Aorta (tissue), 5 donors: ENCODE measurements around the gene ITFG2. TPM values are rescaled to one million over a fixed set of nuclear protein-coding genes. Genes with fewer than 3 reads are reported as not detected.

Experiments
- ATAC-seq: fragments of 200-7000 bp; cut with Tn5 transposase; one replicate; pipeline ENCODE4 v1.9.1; 2022; ENCODE audit warnings: moderate library complexity; ENCODE audit not compliant: low FRiP score
- DNase-seq, 2 donors: peaks; one replicate each; pipeline ENCODE4 v3.0.0-alpha.2; 2020
- H3K27ac ChIP-seq, 2 donors: one replicate each; pipeline ENCODE4 v1.5.1; 2013; ENCODE audit warnings: low read length in 2 of 2, mild to moderate bottlenecking in 2 of 2, moderate library complexity in 2 of 2, control low read depth in 1 of 2, inconsistent platforms in 1 of 2, low read depth in 1 of 2
- H3K27me3 ChIP-seq, 2 donors: one replicate each; pipeline ENCODE4 v1.6.1; 2013; ENCODE audit warnings: control low read depth in 1 of 2, low read length in 1 of 2, mild to moderate bottlenecking in 1 of 2, moderate library complexity in 1 of 2; ENCODE audit not compliant: insufficient read depth in 2 of 2, control insufficient read depth in 1 of 2
- H3K36me3 ChIP-seq, 2 donors: one replicate each; pipeline ENCODE4 v1.6.1; 2013; ENCODE audit warnings: control low read depth in 1 of 2, low read length in 1 of 2, mild to moderate bottlenecking in 1 of 2; ENCODE audit not compliant: insufficient read depth in 2 of 2, control insufficient read depth in 1 of 2
- H3K4me1 ChIP-seq, 2 donors: one replicate each; pipeline ENCODE4 v1.6.1; 2013; ENCODE audit warnings: low read length in 2 of 2, control low read depth in 1 of 2, mild to moderate bottlenecking in 1 of 2, moderate library complexity in 1 of 2; ENCODE audit not compliant: insufficient read depth in 2 of 2, control insufficient read depth in 1 of 2
- H3K4me3 ChIP-seq, 2 donors: one replicate each; pipeline ENCODE4 v1.5.1; 2013; ENCODE audit warnings: low read length in 2 of 2, control low read depth in 1 of 2, mild to moderate bottlenecking in 1 of 2
- H3K9me3 ChIP-seq: one replicate; pipeline ENCODE4 v1.6.1; 2013; ENCODE audit warnings: mild to moderate bottlenecking, low read length; ENCODE audit not compliant: control insufficient read depth
- WGBS, 2 donors: extraction: QIAGEN DNeasy Blood & Tissue Kit; methylation state at CpG; one replicate each; pipeline ENCODE4 v1.1.7; 2013; 5-methylcytosine and 5-hydroxymethylcytosine counted together
- intact Hi-C, 2 donors: fragments of 100-400 bp; cut with DNase I; formaldehyde crosslinking; loops; one replicate each; pipeline versions ENCODE4 v1.14.2 to v1.15.0; 2022
- polyA plus RNA-seq, 2 donors: library from polyadenylated mRNA; stranded (reverse); fragments of 200-250 nt; gene quantifications; one replicate each; pipeline ENCODE4 v1.2.3, GENCODE V29; 2013
- total RNA-seq, 2 donors: library from RNA; stranded (reverse); fragmentation: NEBNext Ultra II Directional; extraction: Animal tissue kit (Norgen Biotek cat#: 25700); gene quantifications; one replicate each; pipeline ENCODE4 v1.2.1, GENCODE V29; 2021
- donor health status: healthy with polysubstance abuse.
- donor health status: Bipolar disorder and iron deficiency.
- donor health status: DM: no; HTN: no; CAD: no.
- donor health status: DM: no; HTN: no; CAD: no.
- donor health status: DM: yes; HTN: yes; CAD: no.

The ITFG2 gene
- total and polyA plus RNA-seq, 4 donors, result 5.9 to 43.7 (median 28.6) TPM

DNA sequence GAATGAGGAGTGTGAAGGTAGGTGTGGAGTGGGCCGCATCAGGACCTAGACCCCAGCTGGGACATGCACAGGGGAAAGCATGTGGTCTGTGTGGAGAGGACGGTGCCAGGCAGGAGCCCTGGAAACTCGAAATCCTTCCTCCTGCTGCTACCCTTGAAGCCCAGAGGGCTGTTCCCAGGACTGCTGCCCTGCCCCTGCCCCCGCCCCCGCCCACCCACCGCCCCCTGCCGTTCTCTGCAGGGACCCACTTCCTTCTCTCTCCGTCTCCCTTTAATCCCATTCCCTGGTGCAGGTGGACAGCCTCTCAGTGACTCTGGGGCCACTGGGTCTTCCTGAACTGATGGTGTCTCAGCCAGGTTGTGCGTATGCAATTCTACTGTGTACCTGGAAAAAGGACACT is 8.0 kb downstream of the ITFG2 start:
- no peak overlapping the region for H3K27ac ChIP-seq
- ATAC-seq (no peak), DNase-seq (no peak)
- intact Hi-C loops, result no loop called here
- no peaks in the 10 kb centered on the region for H3K9me3 ChIP-seq
- H3K4me3 ChIP-seq, result no peak overlapping the region
- H3K4me1 ChIP-seq, result no peaks in the 10 kb centered on the region
- H3K36me3 ChIP-seq, result peaks cover 9 to 17% of the 10 kb centered on the region in 2 donors
- no peaks in the 10 kb centered on the region for H3K27me3 ChIP-seq
- 70 to 79% methylated on average over 9 of the region's 9 CpGs for WGBS, 2 donors

DNA sequence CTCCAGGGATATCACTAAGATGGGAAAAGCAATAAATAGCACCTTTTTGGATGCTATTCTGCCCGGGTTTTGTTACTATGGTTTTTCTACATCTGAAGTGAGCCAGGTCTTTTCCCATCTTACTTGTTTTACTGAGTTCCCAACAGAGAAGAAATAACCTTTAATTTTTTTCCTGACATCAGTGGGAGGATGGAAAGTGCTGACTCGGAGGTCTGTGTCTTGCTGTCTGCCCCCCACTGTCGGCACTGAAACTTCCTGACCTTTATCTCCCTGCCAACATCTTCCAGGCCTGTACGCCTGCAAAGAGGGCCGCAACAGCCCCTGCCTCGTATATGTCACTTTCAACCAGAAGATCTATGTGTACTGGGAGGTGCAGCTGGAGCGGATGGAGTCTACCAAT is 11.0 kb downstream of the ITFG2 start:
- Histone ChIP-seq H3K4me3 (no peak overlapping the region), H3K4me1 (no peaks in the 10 kb centered on the region), H3K27me3 (no peaks in the 10 kb centered on the region), H3K9me3 (no peaks in the 10 kb centered on the region), H3K36me3 (peaks cover 9 to 15% of the 10 kb centered on the region in 2 donors), H3K27ac (no peak overlapping the region)
- WGBS, 2 donors, result 63 to 69% methylated on average over 7 of the region's 7 CpGs
- ATAC-seq (no peak), DNase-seq (no peak)
- intact Hi-C loops, result no loop called here

DNA sequence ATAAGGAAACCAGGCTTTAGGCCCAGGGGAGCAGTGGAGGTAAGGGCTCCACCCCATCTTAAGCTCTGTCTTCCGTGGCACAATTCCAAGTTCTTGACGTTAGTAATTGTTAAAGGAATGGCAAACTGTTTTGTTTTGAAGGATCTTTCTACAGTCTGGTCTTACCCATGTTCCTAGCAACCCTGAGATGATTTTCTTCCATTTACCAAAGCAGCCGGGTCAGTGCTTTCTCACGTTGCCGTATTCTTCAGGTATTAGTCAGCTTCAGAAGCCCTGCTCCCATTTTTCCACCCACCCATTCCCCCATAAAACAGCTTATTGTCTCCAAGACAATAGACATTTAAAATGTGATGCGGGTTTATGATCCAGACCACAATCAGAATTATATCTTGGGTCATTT is 12.1 kb downstream of the ITFG2 start:
- Histone ChIP-seq H3K27me3 (no peaks in the 10 kb centered on the region), H3K36me3 (peaks cover 9 to 15% of the 10 kb centered on the region in 2 donors), H3K27ac (no peak overlapping the region), H3K9me3 (no peaks in the 10 kb centered on the region), H3K4me1 (no peaks in the 10 kb centered on the region), H3K4me3 (no peak overlapping the region)
- ATAC-seq (no peak), DNase-seq (no peak)
- WGBS, 2 donors, result 75 to 79% methylated on average over 6 of the region's 6 CpGs
- intact Hi-C loops, result no loop called here

GRCh38 chr12:2825132-2825531 is 12.7 kb downstream of the ITFG2 start:
- intact Hi-C loops, result no loop called here
- 77 to 84% methylated on average over 4 of the region's 4 CpGs for WGBS, 2 donors

GRCh38 chr12:2826036-2826435 is 13.6 kb downstream of the ITFG2 start:
- Histone ChIP-seq H3K4me1 (no peaks in the 10 kb centered on the region), H3K36me3 (peaks cover 9 to 12% of the 10 kb centered on the region in 2 donors), H3K27ac (no peak overlapping the region), H3K27me3 (no peaks in the 10 kb centered on the region), H3K4me3 (no peak overlapping the region), H3K9me3 (no peaks in the 10 kb centered on the region)
- DNase-seq (no peak), ATAC-seq (no peak)
- intact Hi-C loops, result no loop called here
- 95 to 97% methylated on average over 3 of the region's 3 CpGs for WGBS, 2 donors

More at GRCh38 chr12:2825132-2825531, 12.7 kb downstream of the ITFG2 start:
- no peaks in the 10 kb centered on the region for H3K27me3 ChIP-seq
- peaks cover 9 to 15% of the 10 kb centered on the region in 2 donors for H3K36me3 ChIP-seq
- no peak overlapping the region for H3K4me3 ChIP-seq
- no peak for ATAC-seq
- H3K9me3 ChIP-seq, result no peaks in the 10 kb centered on the region
- H3K4me1 ChIP-seq, result no peaks in the 10 kb centered on the region
- DNase-seq, result no peak
- H3K27ac ChIP-seq, result no peak overlapping the region

GRCh38 chr12:2826721-2827515 is 14.4 kb downstream of the ITFG2 start:
- H3K4me1 ChIP-seq, result no peaks in the 10 kb centered on the region
- ATAC-seq (no peak), DNase-seq (no peak)
- intact Hi-C loops, result no loop called here
- no peaks in the 10 kb centered on the region for H3K27me3 ChIP-seq
- H3K36me3 ChIP-seq, result peaks cover 9 to 12% of the 10 kb centered on the region in 2 donors
- WGBS, 2 donors, result 83% methylated on average over 12 to 14 of the region's 14 CpGs
- no peak overlapping the region for H3K27ac ChIP-seq
- no peak overlapping the region for H3K4me3 ChIP-seq
- H3K9me3 ChIP-seq, result no peaks in the 10 kb centered on the region

GRCh38 chr12:2829275-2829674 is 16.8 kb downstream of the ITFG2 start:
- Histone ChIP-seq H3K4me1 (no peaks in the 10 kb centered on the region), H3K27me3 (no peaks in the 10 kb centered on the region), H3K36me3 (peaks cover 4 to 5% of the 10 kb centered on the region in 2 donors), H3K4me3 (no peak overlapping the region), H3K27ac (no peak overlapping the region), H3K9me3 (no peaks in the 10 kb centered on the region)
- ATAC-seq (no peak), DNase-seq (no peak)
- WGBS, 2 donors, result 91 to 95% methylated on average over 6 of the region's 6 CpGs
- intact Hi-C loops, result no loop called here

DNA sequence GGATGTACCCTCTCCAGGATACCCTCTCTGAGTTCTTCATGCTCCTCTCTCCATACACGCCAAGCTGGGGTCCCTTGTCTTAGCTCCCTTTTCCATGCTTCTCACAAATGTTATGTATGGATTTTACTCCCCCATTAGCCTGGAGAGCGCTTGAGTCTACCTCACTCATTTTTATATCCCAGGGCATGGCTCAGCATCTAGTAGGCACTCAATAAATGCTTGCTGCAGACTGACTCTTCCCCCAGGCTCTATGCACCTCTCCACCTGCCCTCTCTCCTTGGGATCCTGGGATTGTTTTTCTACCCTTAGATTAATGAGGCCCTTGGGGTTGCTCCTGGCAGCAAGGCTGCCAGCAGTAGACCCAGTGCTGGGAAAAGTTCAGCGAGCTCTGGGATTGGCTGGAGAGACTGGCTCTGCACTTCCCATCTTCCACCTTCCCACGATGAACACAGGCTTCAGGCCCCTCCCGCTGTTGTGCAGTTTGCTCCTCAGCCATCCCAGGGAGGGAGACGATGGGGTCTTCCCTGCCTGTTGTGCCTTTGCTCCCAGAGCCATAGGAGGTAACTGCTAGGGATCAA is 20.2 kb downstream of the ITFG2 start:
- Histone ChIP-seq H3K36me3 (no peaks in the 10 kb centered on the region), H3K4me3 (no peak overlapping the region), H3K9me3 (no peaks in the 10 kb centered on the region), H3K27ac (no peak overlapping the region), H3K27me3 (no peaks in the 10 kb centered on the region), H3K4me1 (no peaks in the 10 kb centered on the region)
- DNase-seq (no peak), ATAC-seq (no peak)
- 32 to 44% methylated on average over 6 of the region's 6 CpGs for WGBS, 2 donors
- intact Hi-C loops, result no loop called here

- Histone ChIP-seq H3K27me3 (no peaks in the 10 kb centered on the region), H3K27ac (no peak overlapping the region), H3K4me3 (no peak overlapping the region), H3K4me1 (no peaks in the 10 kb centered on the region), H3K36me3 (no peaks in the 10 kb centered on the region), H3K9me3 (no peaks in the 10 kb centered on the region)
- ATAC-seq (no peak), DNase-seq (no peak)
- intact Hi-C loops, result no loop called here
- WGBS, 2 donors, result 28 to 39% methylated on average over 5 of the region's 5 CpGs
These were observed 20.9 kb downstream of the ITFG2 start for GRCh38 chr12:2833327-2833726.
